Neural progenitor cell (in vitro differentiated cells): ENCODE data around the gene MAPK4.

Experiments used
- EZH2 ChIP-seq: fragments of 200-600 bp; sonication (generic); IDR thresholded peaks from 2 replicates; pipeline ENCODE4 v1.6.1; 2017; ENCODE audit warnings: antibody characterized with exemption, mild to moderate bottlenecking, moderate library complexity
- EZH2phosphoT487 ChIP-seq: fragments of 200-600 bp; sonication (generic); IDR thresholded peaks from 2 replicates; pipeline ENCODE4 v1.6.1; 2017; ENCODE audit warnings: antibody characterized with exemption
- TF ChIP-seq, protein P1 (sequence below): fragments of 200-600 bp; sonication (generic); IDR thresholded peaks from 2 replicates; pipeline ENCODE4 v1.5.1; 2017; ENCODE audit warnings: antibody characterized with exemption, mild to moderate bottlenecking

GRCh38 chr18:50594012-50594411 is 34.1 kb downstream of the MAPK4 start:
- TF ChIP-seq, protein P1, sequence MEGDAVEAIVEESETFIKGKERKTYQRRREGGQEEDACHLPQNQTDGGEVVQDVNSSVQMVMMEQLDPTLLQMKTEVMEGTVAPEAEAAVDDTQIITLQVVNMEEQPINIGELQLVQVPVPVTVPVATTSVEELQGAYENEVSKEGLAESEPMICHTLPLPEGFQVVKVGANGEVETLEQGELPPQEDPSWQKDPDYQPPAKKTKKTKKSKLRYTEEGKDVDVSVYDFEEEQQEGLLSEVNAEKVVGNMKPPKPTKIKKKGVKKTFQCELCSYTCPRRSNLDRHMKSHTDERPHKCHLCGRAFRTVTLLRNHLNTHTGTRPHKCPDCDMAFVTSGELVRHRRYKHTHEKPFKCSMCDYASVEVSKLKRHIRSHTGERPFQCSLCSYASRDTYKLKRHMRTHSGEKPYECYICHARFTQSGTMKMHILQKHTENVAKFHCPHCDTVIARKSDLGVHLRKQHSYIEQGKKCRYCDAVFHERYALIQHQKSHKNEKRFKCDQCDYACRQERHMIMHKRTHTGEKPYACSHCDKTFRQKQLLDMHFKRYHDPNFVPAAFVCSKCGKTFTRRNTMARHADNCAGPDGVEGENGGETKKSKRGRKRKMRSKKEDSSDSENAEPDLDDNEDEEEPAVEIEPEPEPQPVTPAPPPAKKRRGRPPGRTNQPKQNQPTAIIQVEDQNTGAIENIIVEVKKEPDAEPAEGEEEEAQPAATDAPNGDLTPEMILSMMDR = no peak
- TF ChIP-seq EZH2 (no peak), EZH2phosphoT487 (no peak)
